NK-92 (cell line): ENCODE data around the gene SLC2A4.
A peak's percentile ranks its signal among the peaks of the same experiment; 100 is the strongest.

Source experiments
- DNase-seq: peaks from one replicate; lab custom pipeline; 2025; ENCODE audit not compliant: unreplicated experiment; lab: John Stamatoyannopoulos, UW

SLC2A4 gene

GRCh38 chr17:7246779-7247178 is 34.7 kb upstream of the SLC2A4 start:
- DNase-seq: no peak

- DNase-seq: no peak
Measured at GRCh38 chr17:7248796-7249195, 32.7 kb upstream of the SLC2A4 start.

- no peak for DNase-seq
Measured at GRCh38 chr17:7249214-7249613, 32.3 kb upstream of the SLC2A4 start.

GRCh38 chr17:7249830-7250229 is 31.7 kb upstream of the SLC2A4 start:
- DNase-seq: no peak

GRCh38 chr17:7250695-7251627 is 30.6 kb upstream of the SLC2A4 start:
- no peak for DNase-seq

GRCh38 chr17:7251661-7252175 is 29.8 kb upstream of the SLC2A4 start, which contains the start of gene CTDNEP1:
Gene CTDNEP1 (minus strand): TSS chr17:7251734. CDS start chr17:7251296, 438 bp downstream.
- DNase-seq: peak; percentile 84

- peak; percentile 7 for DNase-seq
Measured at GRCh38 chr17:7252176-7253043, 29.1 kb upstream of the SLC2A4 start, which contains the start of gene ELP5. Gene ELP5 (plus strand): TSS chr17:7252215. CDS start chr17:7252551, 336 bp downstream.

GRCh38 chr17:7253082-7253481 is 28.4 kb upstream of the SLC2A4 start:
- no peak for DNase-seq

GRCh38 chr17:7254511-7254910 is 27.0 kb upstream of the SLC2A4 start:
- no peak for DNase-seq

GRCh38 chr17:7256766-7257456 is 24.6 kb upstream of the SLC2A4 start:
- no peak for DNase-seq

- no peak for DNase-seq
Measured at GRCh38 chr17:7258731-7259554, 22.6 kb upstream of the SLC2A4 start.

GRCh38 chr17:7259555-7259889 is 22.0 kb upstream of the SLC2A4 start:
- DNase-seq: no peak

- no peak for DNase-seq
Measured at GRCh38 chr17:7260151-7260550, 21.4 kb upstream of the SLC2A4 start.

- no peak for DNase-seq
Measured at GRCh38 chr17:7260651-7261378, 20.7 kb upstream of the SLC2A4 start.

GRCh38 chr17:7261379-7262191 is 19.9 kb upstream of the SLC2A4 start:
- no peak for DNase-seq

- DNase-seq: no peak
Measured at GRCh38 chr17:7262192-7262934, 19.2 kb upstream of the SLC2A4 start, which contains the start of gene CLDN7. Gene CLDN7 (minus strand): TSS chr17:7262478. CDS start chr17:7262043, 435 bp downstream.

GRCh38 chr17:7262935-7263800 is 18.4 kb upstream of the SLC2A4 start:
- DNase-seq: no peak
